ENCODE results near the gene NAA16. TPM values are rescaled to one million over a fixed set of nuclear protein-coding genes. Genes with fewer than 3 reads are reported as not detected.
"Not testable (repeated sequence)": the region's sequence is repeated elsewhere in the genome, so short reads cannot be mapped to it uniquely, and the experiment has no call there.

The NAA16 gene
- total RNA-seq, 4 donors from 2014 or later = 15.5 to 33.5 (median 17.1) TPM

- no peak for ATAC-seq
- 65 to 71% methylated on average over 2 of the region's 3 CpGs for WGBS, 2 donors (ENCODE audit: low coverage in 1 of 2)
- TF ChIP-seq POLR2AphosphoS5 (IDR thresholded peaks at IDR 0.05) = no peak
- TF ChIP-seq POLR2A (IDR thresholded peaks at IDR 0.05) = no peak
- TF ChIP-seq EP300 (IDR thresholded peaks at IDR 0.05) = no peak
- TF ChIP-seq CTCF (IDR thresholded peaks at IDR 0.05) = no peak
These were observed 37.1 kb upstream of the NAA16 start for GRCh38 chr13:41273831-41274441.

GRCh38 chr13:41274881-41275280, 36.2 kb upstream of the NAA16 start:
- no peak for ATAC-seq
- 90 to 96% methylated on average over 11 of the region's 11 CpGs for WGBS, 2 donors (ENCODE audit: low coverage in 1 of 2)
- Histone ChIP-seq H3K27me3 (no peaks in the 10 kb centered on the region), H3K4me3 (no peak overlapping the region), H3K9me3 (no peaks in the 10 kb centered on the region), H3K27ac (no peak overlapping the region), H3K36me3 (no peaks in the 10 kb centered on the region), H3K4me1 (no peaks in the 10 kb centered on the region)
- TF ChIP-seq POLR2AphosphoS5 (IDR thresholded peaks at IDR 0.05) = no peak
- no peak for TF ChIP-seq CTCF (IDR thresholded peaks at IDR 0.05)
- TF ChIP-seq EP300 (IDR thresholded peaks at IDR 0.05) = no peak
- no peak for TF ChIP-seq POLR2A (IDR thresholded peaks at IDR 0.05)

More at GRCh38 chr13:41273831-41274441, 37.1 kb upstream of the NAA16 start:
- no peak overlapping the region for H3K27ac ChIP-seq
- H3K9me3 ChIP-seq = no peaks in the 10 kb centered on the region
- H3K4me3 ChIP-seq = no peak overlapping the region
- no peaks in the 10 kb centered on the region for H3K4me1 ChIP-seq
- H3K27me3 ChIP-seq = no peaks in the 10 kb centered on the region
- no peaks in the 10 kb centered on the region for H3K36me3 ChIP-seq

GRCh38 chr13:41276824-41277223, 34.2 kb upstream of the NAA16 start:
- H3K9me3 ChIP-seq = no peaks in the 10 kb centered on the region
- H3K4me1 ChIP-seq = no peaks in the 10 kb centered on the region
- ATAC-seq = no peak
- H3K27me3 ChIP-seq = no peaks in the 10 kb centered on the region
- no peak overlapping the region for H3K4me3 ChIP-seq
- no peaks in the 10 kb centered on the region for H3K36me3 ChIP-seq
- no peak overlapping the region for H3K27ac ChIP-seq
- no peak for TF ChIP-seq POLR2AphosphoS5 (IDR thresholded peaks at IDR 0.05)
- TF ChIP-seq CTCF (IDR thresholded peaks at IDR 0.05) = no peak
- no peak for TF ChIP-seq EP300 (IDR thresholded peaks at IDR 0.05)
- TF ChIP-seq POLR2A (IDR thresholded peaks at IDR 0.05) = no peak

- H3K9me3 ChIP-seq, ATAC-seq, H3K4me1 ChIP-seq, H3K36me3 ChIP-seq, H3K4me3 ChIP-seq, H3K27ac ChIP-seq, H3K27me3 ChIP-seq: not testable (repeated sequence)
- WGBS, 2 donors (ENCODE audit: low coverage in 1 of 2) = 52 to 53% methylated on average over 2 of the region's 2 CpGs
These were observed 31.9 kb upstream of the NAA16 start for GRCh38 chr13:41279156-41279555.

GRCh38 chr13:41282129-41282571, 28.9 kb upstream of the NAA16 start:
- H3K4me1 ChIP-seq = no peaks in the 10 kb centered on the region
- H3K36me3 ChIP-seq = no peaks in the 10 kb centered on the region
- 91 to 92% methylated on average over 3 to 5 of the region's 5 CpGs for WGBS, 2 donors (ENCODE audit: low coverage in 1 of 2)
- H3K4me3 ChIP-seq = no peak overlapping the region
- H3K27ac ChIP-seq = no peak overlapping the region
- no peak for ATAC-seq
- no peaks in the 10 kb centered on the region for H3K27me3 ChIP-seq
- TF ChIP-seq CTCF (IDR thresholded peaks at IDR 0.05) = no peak
- no peak for TF ChIP-seq POLR2AphosphoS5 (IDR thresholded peaks at IDR 0.05)
- no peak for TF ChIP-seq POLR2A (IDR thresholded peaks at IDR 0.05)
- TF ChIP-seq EP300 (IDR thresholded peaks at IDR 0.05) = no peak
- no peaks in the 10 kb centered on the region for H3K9me3 ChIP-seq

Data from gastroesophageal sphincter (tissue), 4 donors.